ENCODE measurements around the gene ABCF3. TPM values are rescaled to one million over a fixed set of nuclear protein-coding genes. Genes with fewer than 3 reads are reported as not detected.

The ABCF3 gene
- polyA plus RNA-seq, 1 donor (not counting 4 experiments of a cell fraction or from before 2014, with no cell fraction given) = 39.2 TPM

DNA sequence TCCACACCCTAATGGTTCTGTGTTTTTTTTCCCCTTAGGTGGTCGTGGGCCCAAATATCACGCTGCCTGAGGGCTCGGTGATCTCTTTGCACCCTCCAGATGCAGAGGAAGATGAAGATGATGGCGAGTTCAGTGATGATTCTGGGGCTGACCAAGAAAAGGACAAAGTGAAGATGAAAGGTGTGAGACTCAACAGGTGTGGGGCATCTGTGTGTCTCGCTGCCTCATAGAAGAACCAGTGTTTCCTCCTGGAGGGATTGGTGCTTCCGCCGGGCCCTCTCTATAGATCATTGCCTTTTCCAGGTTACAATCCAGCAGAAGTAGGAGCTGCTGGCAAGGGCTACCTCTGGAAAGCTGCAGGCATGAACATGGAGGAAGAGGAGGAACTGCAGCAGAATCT, 43.8 kb upstream of the ABCF3 start:
- no peak for FAIRE-seq
- H3K36me3 ChIP-seq (ENCODE audit: control insufficient read depth in 2 of 2, extremely low read depth in 1 of 2, insufficient read depth in 2 of 2, low read length in 2 of 2) = peaks cover 41 to 47% of the 10 kb centered on the region in 2 experiments

DNA sequence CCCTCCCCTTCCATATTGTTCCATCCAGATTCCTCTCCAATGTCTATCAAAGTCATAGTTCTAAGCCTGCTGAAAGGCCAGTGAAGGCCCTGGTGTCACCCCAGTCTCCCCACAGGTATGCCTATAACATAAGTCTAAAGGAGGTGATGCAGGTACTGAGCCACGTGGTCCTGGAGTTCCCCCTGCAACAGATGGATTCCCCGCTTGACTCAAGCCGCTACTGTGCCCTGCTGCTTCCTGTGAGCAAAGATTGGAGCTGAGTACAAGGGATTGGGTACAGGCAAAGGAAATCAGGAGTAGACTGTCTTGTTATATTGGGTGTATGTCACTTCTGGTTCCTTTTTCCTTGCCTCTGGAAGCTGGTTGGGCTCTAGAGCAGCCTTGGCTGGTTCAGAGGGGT, 42.7 kb upstream of the ABCF3 start:
- no peak for FAIRE-seq
- TF ChIP-seq EZH2 (IDR thresholded peaks at IDR 0.05; ENCODE audit: low read length) = no peak
- TF ChIP-seq, protein P1, sequence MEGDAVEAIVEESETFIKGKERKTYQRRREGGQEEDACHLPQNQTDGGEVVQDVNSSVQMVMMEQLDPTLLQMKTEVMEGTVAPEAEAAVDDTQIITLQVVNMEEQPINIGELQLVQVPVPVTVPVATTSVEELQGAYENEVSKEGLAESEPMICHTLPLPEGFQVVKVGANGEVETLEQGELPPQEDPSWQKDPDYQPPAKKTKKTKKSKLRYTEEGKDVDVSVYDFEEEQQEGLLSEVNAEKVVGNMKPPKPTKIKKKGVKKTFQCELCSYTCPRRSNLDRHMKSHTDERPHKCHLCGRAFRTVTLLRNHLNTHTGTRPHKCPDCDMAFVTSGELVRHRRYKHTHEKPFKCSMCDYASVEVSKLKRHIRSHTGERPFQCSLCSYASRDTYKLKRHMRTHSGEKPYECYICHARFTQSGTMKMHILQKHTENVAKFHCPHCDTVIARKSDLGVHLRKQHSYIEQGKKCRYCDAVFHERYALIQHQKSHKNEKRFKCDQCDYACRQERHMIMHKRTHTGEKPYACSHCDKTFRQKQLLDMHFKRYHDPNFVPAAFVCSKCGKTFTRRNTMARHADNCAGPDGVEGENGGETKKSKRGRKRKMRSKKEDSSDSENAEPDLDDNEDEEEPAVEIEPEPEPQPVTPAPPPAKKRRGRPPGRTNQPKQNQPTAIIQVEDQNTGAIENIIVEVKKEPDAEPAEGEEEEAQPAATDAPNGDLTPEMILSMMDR (optimal IDR thresholded peaks at IDR 0.05 in 1 of 3, IDR thresholded peaks at IDR 0.05 in 1 of 3, conservative IDR thresholded peaks at IDR 0.05 in 1 of 3; ENCODE audit: extremely low read depth in 1 of 3, insufficient read depth in 2 of 3, low read length in 3 of 3) = no peak
- peaks cover 9% of the 10 kb centered on the region for H4K20me1 ChIP-seq (ENCODE audit: control insufficient read depth, extremely low read depth, insufficient read depth, low read length)
- no peak overlapping the region for H2AFZ ChIP-seq (ENCODE audit: control insufficient read depth, low read length)
- no peaks in the 10 kb centered on the region for H3K27me3 ChIP-seq (ENCODE audit: control insufficient read depth, extremely low read depth, insufficient read depth, low read length)
- H3K4me3 ChIP-seq (ENCODE audit: control insufficient read depth in 2 of 3, extremely low read depth in 1 of 3, insufficient read depth in 2 of 3, low read depth in 1 of 3, low read length in 3 of 3) = no peak overlapping the region
- no peaks in the 10 kb centered on the region for H3K9me3 ChIP-seq (ENCODE audit: control insufficient read depth, low read depth, low read length)
- no peak overlapping the region for H3K27ac ChIP-seq (ENCODE audit: control insufficient read depth, insufficient read depth, low read length)
- peaks cover 4% of the 10 kb centered on the region for H3K79me2 ChIP-seq (ENCODE audit: control insufficient read depth, insufficient read depth, low read length)
- no peaks in the 10 kb centered on the region for H3K9me1 ChIP-seq (ENCODE audit: control insufficient read depth, extremely low read depth, insufficient read depth, low read length)
- H3K9ac ChIP-seq (ENCODE audit: control insufficient read depth, extremely low read depth, insufficient read depth, low read length) = no peak overlapping the region
- peaks cover 40 to 47% of the 10 kb centered on the region in 2 experiments for H3K36me3 ChIP-seq (ENCODE audit: control insufficient read depth in 2 of 2, extremely low read depth in 1 of 2, insufficient read depth in 2 of 2, low read length in 2 of 2)
- dilution Hi-C loops (cut with MboI; ENCODE audit: extremely low pct_ligation_motif_present, low sequenced_read_pairs) = no loop called here
- peaks cover 4% of the 10 kb centered on the region for H3K4me1 ChIP-seq (ENCODE audit: control insufficient read depth, extremely low read depth, insufficient read depth, low read length)
- no peak for DNase-seq (ENCODE audit: low read depth, low spot score)
- no peak overlapping the region for H3K4me2 ChIP-seq (ENCODE audit: control insufficient read depth, extremely low read depth, insufficient read depth, low read depth, low read length)

More for the DNA sequence above, 43.8 kb upstream of the ABCF3 start:
- peaks cover 4% of the 10 kb centered on the region for H3K4me1 ChIP-seq (ENCODE audit: control insufficient read depth, extremely low read depth, insufficient read depth, low read length)
- no peak for TF ChIP-seq EZH2 (IDR thresholded peaks at IDR 0.05; ENCODE audit: low read length)
- TF ChIP-seq, protein P1 (optimal IDR thresholded peaks at IDR 0.05 in 1 of 3, IDR thresholded peaks at IDR 0.05 in 1 of 3, conservative IDR thresholded peaks at IDR 0.05 in 1 of 3; ENCODE audit: extremely low read depth in 1 of 3, insufficient read depth in 2 of 3, low read length in 3 of 3) = no peak
- peaks cover 9% of the 10 kb centered on the region for H4K20me1 ChIP-seq (ENCODE audit: control insufficient read depth, extremely low read depth, insufficient read depth, low read length)
- no peak overlapping the region for H3K27ac ChIP-seq (ENCODE audit: control insufficient read depth, insufficient read depth, low read length)
- H3K79me2 ChIP-seq (ENCODE audit: control insufficient read depth, insufficient read depth, low read length) = peaks cover 13% of the 10 kb centered on the region
- dilution Hi-C loops (cut with MboI; ENCODE audit: extremely low pct_ligation_motif_present, low sequenced_read_pairs) = no loop called here
- no peak overlapping the region for H3K4me2 ChIP-seq (ENCODE audit: control insufficient read depth, extremely low read depth, insufficient read depth, low read depth, low read length)
- no peak overlapping the region for H3K4me3 ChIP-seq (ENCODE audit: control insufficient read depth in 2 of 3, extremely low read depth in 1 of 3, insufficient read depth in 2 of 3, low read depth in 1 of 3, low read length in 3 of 3)
- no peak for DNase-seq (ENCODE audit: low read depth, low spot score)
- H3K27me3 ChIP-seq (ENCODE audit: control insufficient read depth, extremely low read depth, insufficient read depth, low read length) = no peaks in the 10 kb centered on the region
- no peak overlapping the region for H3K9ac ChIP-seq (ENCODE audit: control insufficient read depth, extremely low read depth, insufficient read depth, low read length)
- no peaks in the 10 kb centered on the region for H3K9me3 ChIP-seq (ENCODE audit: control insufficient read depth, low read depth, low read length)
- H2AFZ ChIP-seq (ENCODE audit: control insufficient read depth, low read length) = no peak overlapping the region
- no peaks in the 10 kb centered on the region for H3K9me1 ChIP-seq (ENCODE audit: control insufficient read depth, extremely low read depth, insufficient read depth, low read length)
